GM12891 (cell line): ENCODE data around the gene C12orf76.
A peak's percentile ranks its signal among the peaks of the same experiment; 100 is the strongest.

Experiments used
- PAX5 ChIP-seq: IDR thresholded peaks from 2 replicates; pipeline ENCODE4 v1.6.1; 2011; ENCODE audit warnings: low read length, moderate library complexity, mild to moderate bottlenecking; ENCODE audit not compliant: insufficient read depth, severe bottlenecking
- POLR2A ChIP-seq: IDR thresholded peaks from 2 replicates; pipeline ENCODE4 v1.6.1; 2011; ENCODE audit warnings: low read depth, low read length, control low read depth
- POLR2AphosphoS5 ChIP-seq: IDR thresholded peaks from 2 replicates; pipeline ENCODE4 v1.6.1; 2011; ENCODE audit warnings: low read depth, low read length, control low read depth
- POU2F2 ChIP-seq: IDR thresholded peaks from 2 replicates; pipeline ENCODE4 v1.6.1; 2011; ENCODE audit warnings: low read depth, mild to moderate bottlenecking, control low read depth, low read length, moderate library complexity
- SPI1 ChIP-seq: IDR thresholded peaks from 2 replicates; pipeline ENCODE4 v1.6.1; 2011; ENCODE audit warnings: low read depth, low read length, control low read depth
- TAF1 ChIP-seq: IDR thresholded peaks from 2 replicates; pipeline ENCODE4 v1.6.1; 2011; ENCODE audit warnings: low read depth, low read length, control low read depth

DNA sequence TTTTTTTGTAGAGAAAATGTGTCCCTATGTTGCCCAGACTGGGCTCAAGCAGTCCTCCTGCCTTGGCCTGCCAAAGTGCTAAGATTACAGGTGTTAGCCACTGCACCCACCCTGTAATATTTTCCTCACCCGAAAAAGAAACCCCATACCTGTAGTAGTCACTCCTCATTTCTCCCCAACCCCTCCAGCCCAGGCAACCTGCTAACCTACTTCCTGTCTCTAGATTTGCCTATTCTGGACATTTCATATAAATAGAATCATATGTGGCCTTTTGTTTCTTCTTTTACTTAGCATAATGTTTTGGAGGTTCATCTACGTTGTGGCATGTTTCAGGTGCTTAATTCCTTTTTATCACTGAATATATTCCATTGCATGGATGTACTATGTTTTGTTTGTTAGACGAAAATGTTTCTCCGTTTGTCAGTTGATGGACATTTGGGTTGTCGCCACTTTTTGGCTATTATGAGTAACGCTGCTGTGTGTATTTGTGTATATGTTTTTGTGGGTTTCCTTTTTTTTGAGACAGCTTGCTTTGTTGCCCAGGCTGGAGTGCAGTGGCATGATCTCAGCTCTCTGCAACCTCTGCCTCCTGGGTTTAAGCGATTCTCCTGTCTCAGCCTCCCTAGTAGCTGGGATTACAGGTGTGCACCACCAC lies 42.9 kb downstream of the C12orf76 start:
- TF ChIP-seq POLR2A (no peak), POLR2AphosphoS5 (no peak), SPI1 (peak; percentile 42; the same call in 1 of the 2 replicates), TAF1 (no peak), PAX5 (no peak), POU2F2 (peak; percentile 63; the same call in 1 of the 2 replicates)
